Progenitor cell of endocrine pancreas (in vitro differentiated cells): ENCODE data around the gene SERPINI1. TPM values are rescaled to one million over a fixed set of nuclear protein-coding genes. Genes with fewer than 3 reads are reported as not detected.

Experiments
- DNase-seq: peaks from one replicate; pipeline ENCODE4 v3.0.0; 2021; ENCODE audit warnings: low spot score; ENCODE audit not compliant: unreplicated experiment
- H3K27ac Mint-ChIP-seq: 2 replicates; pipeline ENCODE4 v1.8.0; 2021; ENCODE audit warnings: mild to moderate bottlenecking, moderate library complexity, mixed read lengths
- H3K27me3 Mint-ChIP-seq: 2 replicates; pipeline ENCODE4 v1.8.0; 2021; ENCODE audit warnings: mixed read lengths
- H3K36me3 Mint-ChIP-seq: 2 replicates; pipeline ENCODE4 v1.8.0; 2022; ENCODE audit warnings: mixed read lengths; ENCODE audit not compliant: insufficient read depth
- H3K4me1 Mint-ChIP-seq: 2 replicates; pipeline ENCODE4 v1.8.0; 2021; ENCODE audit warnings: low read depth, mixed read lengths
- H3K4me3 Mint-ChIP-seq: 2 replicates; pipeline ENCODE4 v1.8.0; 2021; ENCODE audit warnings: low read depth, mild to moderate bottlenecking, moderate library complexity, mixed read lengths
- H3K9me3 Mint-ChIP-seq: 2 replicates; pipeline ENCODE4 v1.8.0; 2021; ENCODE audit warnings: low read depth, mixed read lengths
- total RNA-seq: library from RNA; stranded (reverse); gene quantifications from 2 replicates; pipeline ENCODE4 v1.2.1, GENCODE V29; 2021
- TF ChIP-seq, protein P1 (sequence below): fragments of 200-600 bp; sonication (generic); IDR thresholded peaks from one replicate; pipeline ENCODE4 v1.5.0; 2021; ENCODE audit warnings: antibody characterized with exemption, mild to moderate bottlenecking; ENCODE audit not compliant: unreplicated experiment

SERPINI1 gene
- total RNA-seq, 1 donor from 2014 or later = 10.7 TPM

DNA sequence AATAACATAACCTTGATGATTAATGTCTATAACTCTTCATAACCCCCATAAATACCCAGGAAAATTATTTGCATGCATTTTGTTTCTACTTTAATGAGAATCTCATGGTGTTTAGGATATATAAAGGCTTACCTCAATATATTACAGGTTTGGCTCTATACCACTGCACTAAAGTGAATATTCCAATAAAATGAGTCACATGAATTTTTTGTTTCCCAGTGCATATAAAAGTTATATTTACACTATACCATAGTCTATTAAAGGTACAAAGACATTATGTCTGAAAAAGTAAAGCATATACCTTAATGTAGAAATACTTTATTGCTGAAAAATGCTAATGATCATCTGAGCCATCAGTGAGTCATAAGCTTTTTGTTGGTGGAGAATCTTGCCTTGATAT is 74.7 kb downstream of the SERPINI1 start:
- Mint-ChIP-seq H3K4me3 (no peak overlapping the region), H3K27ac (no peak overlapping the region), H3K9me3 (no peaks in the 10 kb centered on the region), H3K27me3 (no peaks in the 10 kb centered on the region), H3K36me3 (no peaks in the 10 kb centered on the region), H3K4me1 (peaks cover 12% of the 10 kb centered on the region)
- TF ChIP-seq, protein P1, sequence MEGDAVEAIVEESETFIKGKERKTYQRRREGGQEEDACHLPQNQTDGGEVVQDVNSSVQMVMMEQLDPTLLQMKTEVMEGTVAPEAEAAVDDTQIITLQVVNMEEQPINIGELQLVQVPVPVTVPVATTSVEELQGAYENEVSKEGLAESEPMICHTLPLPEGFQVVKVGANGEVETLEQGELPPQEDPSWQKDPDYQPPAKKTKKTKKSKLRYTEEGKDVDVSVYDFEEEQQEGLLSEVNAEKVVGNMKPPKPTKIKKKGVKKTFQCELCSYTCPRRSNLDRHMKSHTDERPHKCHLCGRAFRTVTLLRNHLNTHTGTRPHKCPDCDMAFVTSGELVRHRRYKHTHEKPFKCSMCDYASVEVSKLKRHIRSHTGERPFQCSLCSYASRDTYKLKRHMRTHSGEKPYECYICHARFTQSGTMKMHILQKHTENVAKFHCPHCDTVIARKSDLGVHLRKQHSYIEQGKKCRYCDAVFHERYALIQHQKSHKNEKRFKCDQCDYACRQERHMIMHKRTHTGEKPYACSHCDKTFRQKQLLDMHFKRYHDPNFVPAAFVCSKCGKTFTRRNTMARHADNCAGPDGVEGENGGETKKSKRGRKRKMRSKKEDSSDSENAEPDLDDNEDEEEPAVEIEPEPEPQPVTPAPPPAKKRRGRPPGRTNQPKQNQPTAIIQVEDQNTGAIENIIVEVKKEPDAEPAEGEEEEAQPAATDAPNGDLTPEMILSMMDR = no peak
- DNase-seq = no peak

DNA sequence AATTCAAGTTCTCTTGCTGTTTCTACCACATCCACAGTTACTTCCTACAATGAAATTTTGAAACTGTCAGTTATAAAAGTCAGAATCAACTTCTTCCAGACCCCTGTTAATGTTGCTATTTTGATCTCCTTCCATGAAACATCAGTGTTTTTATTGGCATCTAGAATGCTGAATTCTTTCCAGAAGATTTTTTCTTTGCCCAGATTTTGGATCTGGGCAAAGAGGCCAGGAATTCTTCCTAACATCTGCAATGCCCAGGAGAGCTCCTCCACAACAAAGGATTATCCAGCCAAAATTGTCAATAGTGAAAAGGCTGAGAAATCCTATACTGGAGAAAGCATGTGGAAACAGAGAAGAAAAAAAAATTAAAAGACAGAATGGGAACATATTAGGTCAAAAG is 75.5 kb downstream of the SERPINI1 start:
- Mint-ChIP-seq H3K4me1 (peaks cover 12% of the 10 kb centered on the region), H3K9me3 (no peaks in the 10 kb centered on the region), H3K4me3 (no peak overlapping the region), H3K27ac (no peak overlapping the region), H3K27me3 (no peaks in the 10 kb centered on the region), H3K36me3 (no peaks in the 10 kb centered on the region)
- no peak for DNase-seq
- TF ChIP-seq, protein P1 = no peak

DNA sequence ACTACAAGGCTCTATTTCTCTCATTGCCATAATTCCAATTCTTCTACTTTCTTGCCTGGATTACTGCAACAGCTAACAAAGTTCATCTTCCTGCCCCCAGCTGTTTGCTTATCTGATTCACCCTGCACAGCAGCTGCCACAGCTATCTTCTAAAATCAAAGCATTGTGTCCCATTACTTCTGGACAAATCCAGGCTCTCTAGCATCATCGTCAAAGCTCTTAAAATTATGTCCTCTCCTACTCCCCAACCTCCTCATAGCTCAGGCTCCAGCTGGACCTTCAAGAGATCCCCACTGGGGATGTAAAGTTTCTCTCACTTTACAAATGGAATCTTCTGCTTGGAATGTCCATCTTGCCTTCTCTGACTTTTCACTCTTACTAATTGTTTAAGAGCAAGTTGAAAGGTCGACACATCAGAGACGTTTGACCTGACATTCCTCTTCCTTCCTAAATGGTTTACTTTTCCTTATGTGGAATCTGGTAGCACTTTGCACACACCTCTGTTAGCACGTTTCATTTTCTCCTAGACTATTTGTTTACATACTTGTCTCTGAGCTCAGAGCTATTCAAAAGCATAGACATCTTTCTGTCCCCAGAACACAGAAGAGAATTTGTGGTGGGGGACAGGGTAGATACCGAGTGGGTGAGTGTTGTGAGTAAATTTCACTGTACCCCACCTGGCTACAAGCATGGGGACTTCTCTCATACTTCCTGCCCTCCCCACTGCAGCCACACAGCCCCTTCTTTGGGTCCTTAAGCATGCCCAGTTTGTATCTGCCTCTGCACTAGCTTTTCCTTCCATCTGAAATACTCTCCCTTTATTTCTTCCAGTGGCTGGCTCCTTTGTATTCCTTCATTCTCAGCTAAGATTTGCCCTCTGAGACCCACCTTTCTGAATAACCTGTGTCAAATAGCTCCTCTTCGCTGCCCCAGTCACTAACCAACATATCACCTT is 77.9 kb downstream of the SERPINI1 start:
- H3K36me3 Mint-ChIP-seq = no peaks in the 10 kb centered on the region
- H3K4me3 Mint-ChIP-seq = no peak overlapping the region
- no peak overlapping the region for H3K27ac Mint-ChIP-seq
- TF ChIP-seq, protein P1 = no peak
- H3K4me1 Mint-ChIP-seq = peaks cover 12% of the 10 kb centered on the region
- DNase-seq = no peak
- no peaks in the 10 kb centered on the region for H3K27me3 Mint-ChIP-seq
- H3K9me3 Mint-ChIP-seq = no peaks in the 10 kb centered on the region

DNA sequence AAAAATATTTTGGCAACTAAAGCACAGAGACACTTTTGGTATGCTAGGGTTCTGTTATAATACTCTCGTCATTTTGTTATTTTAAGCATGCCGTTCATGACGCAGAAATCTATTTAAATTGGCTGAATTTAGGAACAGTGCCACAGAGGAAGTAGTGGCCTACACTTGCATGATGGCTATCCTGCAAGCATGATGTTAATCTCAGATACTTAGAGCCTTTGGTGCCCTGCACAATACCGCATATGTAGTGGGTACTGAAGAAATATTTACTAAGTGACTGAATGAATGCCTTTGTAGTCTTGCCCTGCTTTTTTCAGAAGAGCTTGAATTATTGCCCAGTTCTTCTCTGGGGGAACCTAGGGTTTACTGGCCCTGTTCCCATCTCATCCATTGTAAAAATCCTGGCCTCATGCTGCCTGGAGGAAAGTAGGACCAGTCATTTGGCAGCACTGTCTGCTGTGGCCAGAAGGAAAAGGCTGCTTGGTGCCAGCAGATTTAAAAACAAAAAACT is 79.0 kb downstream of the SERPINI1 start:
- no peaks in the 10 kb centered on the region for H3K27me3 Mint-ChIP-seq
- no peak overlapping the region for H3K4me3 Mint-ChIP-seq
- H3K27ac Mint-ChIP-seq = no peak overlapping the region
- H3K4me1 Mint-ChIP-seq = peaks cover 5% of the 10 kb centered on the region
- TF ChIP-seq, protein P1 = no peak
- DNase-seq = no peak
- no peaks in the 10 kb centered on the region for H3K9me3 Mint-ChIP-seq
- no peaks in the 10 kb centered on the region for H3K36me3 Mint-ChIP-seq

DNA sequence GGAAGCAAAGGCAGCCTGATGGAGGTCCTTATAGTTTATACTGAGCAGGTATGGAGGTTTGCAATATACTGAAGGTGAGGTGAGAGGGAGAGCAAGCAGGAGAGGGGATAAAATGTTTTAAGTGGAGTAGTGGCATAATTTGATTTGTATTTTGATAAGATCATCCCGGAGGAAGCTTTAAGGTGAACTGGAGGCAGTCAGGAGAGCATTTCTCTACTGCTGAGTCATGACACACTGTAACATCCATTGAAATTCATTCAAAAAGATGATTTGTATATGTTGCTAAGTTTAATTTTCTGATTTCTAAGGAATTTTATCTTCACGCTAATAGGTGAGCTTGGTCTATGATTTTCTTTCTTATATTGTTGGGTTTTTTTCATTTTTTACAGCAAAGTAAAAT is 81.4 kb downstream of the SERPINI1 start:
- Mint-ChIP-seq H3K27me3 (no peaks in the 10 kb centered on the region), H3K9me3 (no peaks in the 10 kb centered on the region), H3K4me3 (no peak overlapping the region), H3K4me1 (peaks cover 4% of the 10 kb centered on the region), H3K36me3 (no peaks in the 10 kb centered on the region), H3K27ac (no peak overlapping the region)
- no peak for DNase-seq
- TF ChIP-seq, protein P1 = no peak
